Medulla oblongata (tissue), 1 donor: ENCODE data around the gene RPS6KL1.

Experiments used
- DNase-seq: peaks from one replicate; pipeline ENCODE4 v3.0.0-alpha.2; 2015; ENCODE audit errors: extremely low spot score

The RPS6KL1 gene

DNA sequence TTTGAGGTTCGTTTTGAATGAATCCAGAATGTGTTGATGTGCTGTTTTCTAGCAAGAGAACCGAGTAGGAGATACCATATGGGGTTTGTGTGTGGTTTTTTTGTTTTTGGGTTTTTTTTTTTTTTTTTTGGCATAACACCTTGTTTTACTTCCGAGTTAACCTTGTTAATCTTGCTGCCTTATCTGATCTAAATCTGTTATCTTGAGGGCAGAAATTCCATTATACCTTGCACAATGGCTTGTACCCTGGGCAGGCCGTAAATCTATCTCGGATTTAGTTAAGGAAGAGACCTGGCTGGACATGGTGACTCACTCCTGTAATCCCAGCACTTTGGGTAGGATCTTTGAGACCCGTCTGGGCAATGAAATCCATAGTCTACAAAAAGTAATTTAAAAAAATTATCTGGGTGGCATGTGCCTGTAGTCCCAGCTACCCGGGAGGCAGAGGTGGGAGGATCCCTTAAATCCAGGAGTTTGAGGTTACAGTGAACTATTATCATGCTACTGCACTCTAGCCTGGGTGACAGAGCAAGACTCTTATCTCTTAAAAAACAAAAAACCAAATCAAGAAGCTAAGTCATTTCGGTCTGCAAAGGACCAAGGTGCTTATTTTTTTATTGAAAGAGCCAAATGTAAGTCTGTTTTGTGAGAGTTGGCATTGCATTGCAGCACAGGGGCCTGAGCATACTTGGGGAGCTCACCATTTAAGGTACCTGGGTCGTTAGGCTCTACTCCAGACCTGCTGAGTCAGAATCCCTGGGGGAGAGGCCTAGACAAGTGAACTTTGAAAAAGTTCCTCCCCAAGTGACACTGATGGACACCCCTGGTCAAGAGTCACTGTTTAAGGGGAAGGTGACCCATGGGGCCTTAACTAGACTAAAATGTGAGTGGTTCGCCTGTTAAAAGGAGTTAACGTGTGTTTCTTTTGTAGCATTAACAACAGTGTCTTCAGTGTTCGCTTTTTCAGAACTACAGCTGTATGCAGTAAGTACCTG is 34.6 kb downstream of the RPS6KL1 start:
- no peak for DNase-seq

DNA sequence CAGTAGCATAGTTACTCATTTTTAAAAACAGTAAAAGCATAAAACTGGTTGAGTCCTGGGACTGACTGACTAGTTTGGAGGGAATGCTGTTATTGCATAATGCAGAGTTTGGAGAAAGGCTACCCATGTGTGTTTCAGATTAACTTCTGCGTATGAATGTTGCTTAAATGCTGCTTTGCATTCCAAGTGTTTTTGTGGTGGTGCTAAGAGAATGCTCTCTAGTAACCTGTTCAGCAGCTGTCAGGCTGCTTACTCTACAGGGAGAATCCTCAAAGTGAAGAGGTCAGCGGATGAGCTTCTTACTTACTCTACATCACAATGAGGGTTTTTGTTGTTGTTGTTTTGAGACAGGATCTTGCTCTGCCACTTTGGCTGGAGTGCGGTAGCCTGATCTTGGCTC is 37.1 kb downstream of the RPS6KL1 start:
- DNase-seq = no peak

DNA sequence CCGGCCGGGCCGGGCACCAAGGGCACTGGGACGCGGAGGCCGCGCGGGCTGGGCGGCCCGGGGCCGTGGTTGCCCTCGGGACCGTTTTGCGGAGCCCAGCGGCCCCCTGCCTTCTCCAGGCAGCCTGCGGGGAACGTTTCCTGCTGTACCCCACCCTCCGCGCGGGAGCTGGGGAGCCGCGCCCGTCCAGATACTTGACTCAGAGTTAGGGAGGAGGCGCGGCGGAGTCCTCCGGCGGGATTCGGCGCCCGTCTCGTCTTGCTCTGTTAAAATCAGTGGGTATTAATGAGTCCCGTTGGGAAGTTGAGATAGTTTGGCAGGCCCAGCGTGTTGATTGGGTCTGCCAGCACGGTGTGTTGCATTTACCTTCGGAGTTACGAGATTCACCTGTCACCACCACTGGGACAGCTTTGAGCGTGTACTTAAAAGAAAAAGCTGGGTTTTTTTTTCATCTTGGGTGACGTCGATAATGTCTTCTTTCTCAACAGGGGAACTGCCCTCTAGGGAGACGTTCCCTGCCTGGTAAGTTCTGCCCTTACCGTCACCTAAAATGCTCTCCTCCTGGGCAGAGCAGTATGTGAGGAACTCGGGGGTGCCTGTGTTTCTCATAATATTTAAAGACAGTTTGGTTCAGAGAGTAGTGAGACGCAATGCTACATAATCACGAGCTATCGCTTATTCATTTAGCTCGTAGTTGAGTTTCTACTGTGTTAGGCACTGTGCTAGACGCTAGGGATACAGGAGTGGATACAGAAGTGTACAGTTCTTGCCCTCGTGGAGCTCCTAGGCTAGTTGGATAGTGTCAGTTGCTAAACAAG is 40.7 kb downstream of the RPS6KL1 start:
- no peak for DNase-seq

DNA sequence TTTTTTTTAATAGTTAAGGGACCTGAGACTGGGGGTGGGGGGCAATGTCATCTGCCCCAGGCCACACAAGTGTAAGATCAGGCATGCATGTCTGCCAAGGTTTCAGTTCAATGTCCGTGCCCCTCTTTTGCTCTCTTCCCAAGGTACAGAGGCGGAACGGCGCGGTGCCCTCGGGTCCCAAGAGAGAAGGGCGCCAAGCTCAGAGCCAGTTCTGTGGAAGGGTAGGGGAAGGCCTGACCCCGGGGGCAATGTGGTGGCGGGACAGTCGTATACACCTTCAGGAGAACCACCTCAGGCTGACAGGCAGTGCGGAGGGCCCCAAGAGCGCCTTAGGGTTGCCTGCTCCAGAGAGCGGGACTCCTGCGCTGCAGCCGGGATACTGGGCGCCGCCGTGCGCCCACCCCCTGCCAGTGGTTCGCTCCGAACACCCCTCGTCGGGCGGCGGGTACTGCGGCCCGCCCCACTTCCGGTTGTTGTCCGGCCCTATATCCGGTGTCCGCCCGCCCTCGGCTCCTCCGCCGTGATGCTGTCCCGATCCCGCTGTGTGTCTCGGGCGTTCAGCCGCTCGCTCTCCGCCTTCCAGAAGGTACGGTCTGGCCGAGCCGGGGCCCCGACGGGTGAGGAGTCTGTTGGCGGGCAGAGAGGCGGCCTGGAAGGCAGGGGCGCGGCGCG is 41.5 kb downstream of the RPS6KL1 start, which contains the start of gene DLST:
TSS of gene DLST (plus strand) at position 486 of the 672 bp plus-strand sequence. CDS start at position 524, 38 bp downstream.
- DNase-seq = peak; percentile 83

DNA sequence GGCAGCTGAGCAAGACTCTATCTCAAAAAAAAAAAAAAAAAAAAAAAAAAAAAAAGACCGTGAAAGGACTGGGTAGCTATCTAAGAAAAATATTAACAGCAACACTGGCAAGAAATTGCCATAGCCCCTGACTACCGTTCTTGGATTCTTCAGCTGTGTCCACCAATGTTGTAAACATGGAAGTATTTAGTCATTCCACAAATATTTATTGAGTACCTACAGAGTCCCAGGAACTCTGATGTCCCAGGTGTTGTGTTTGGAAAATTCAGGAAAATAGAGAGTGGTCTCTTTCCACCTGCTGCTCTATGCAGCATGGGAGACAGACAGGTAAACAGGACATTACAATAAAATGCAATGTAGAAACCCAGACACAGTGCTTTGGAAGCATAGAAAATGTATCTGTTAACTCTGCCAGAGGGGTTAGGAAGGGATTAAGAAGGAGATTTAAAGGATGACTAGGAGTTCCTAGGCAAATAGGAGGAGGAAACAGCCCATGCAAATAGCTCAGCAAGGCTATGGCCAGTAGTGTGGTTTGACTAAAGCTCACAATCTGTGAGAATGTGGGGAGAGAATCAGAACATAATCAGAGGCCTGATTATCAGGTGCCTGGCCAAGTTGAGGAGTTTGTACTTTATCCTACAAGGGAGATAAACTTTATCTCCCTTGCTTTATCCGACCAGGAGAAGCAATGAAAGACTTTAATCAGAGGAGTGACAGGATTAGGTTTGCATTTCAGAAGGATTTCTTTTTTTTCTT is 43.5 kb downstream of the RPS6KL1 start:
- DNase-seq = no peak

DNA sequence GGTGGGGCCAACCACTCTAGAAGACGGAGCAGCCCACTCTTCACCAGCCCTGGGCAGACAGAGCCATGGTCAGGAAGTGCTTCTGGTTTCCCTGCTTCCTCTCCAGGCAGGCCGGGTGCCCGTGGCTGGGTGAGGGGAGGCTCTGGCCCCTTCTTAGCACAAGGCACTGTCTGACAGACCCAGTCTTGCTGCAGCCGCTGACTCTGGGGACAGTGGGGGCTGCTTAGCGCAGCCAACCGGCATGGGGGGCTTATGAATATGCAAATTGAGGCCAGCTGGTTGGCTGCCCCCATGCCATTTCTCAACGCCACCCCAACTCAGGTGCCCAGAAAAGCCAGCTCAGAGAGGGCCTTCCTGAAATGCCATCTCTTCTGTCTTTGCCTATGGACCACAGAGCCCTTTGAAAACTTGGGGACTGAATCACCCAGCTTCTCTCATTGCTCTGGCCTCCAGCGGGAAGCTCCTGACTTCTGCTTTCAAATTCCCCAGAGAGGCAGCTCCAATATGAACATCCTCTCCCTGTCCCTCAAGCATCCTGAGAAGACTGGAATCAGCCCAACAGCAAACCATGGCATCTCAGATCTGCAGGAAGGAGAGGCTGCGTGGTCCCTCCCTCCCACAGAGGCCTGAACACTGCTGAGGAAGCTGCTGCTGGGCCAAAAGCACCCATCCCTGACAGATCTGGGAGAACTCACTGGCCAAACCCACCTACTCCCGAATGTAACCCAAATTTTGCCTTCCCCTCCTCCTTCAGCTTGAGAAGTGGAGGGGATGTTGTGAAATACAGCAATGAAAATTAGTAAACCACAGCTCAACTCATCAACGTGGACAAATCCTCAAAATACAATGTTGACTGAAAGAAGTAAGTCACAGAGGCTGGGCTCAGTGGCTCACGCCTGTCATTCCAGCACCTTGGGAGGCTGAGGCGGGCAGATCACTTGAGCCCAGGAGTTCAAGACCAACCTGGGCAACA is 46.8 kb downstream of the RPS6KL1 start, which contains the start of gene PROX2:
TSS of gene PROX2 (minus strand) at position 205 of the 973 bp plus-strand sequence. CDS start 12,311 bp downstream, outside the sequence.
- DNase-seq = peak; percentile 39

DNA sequence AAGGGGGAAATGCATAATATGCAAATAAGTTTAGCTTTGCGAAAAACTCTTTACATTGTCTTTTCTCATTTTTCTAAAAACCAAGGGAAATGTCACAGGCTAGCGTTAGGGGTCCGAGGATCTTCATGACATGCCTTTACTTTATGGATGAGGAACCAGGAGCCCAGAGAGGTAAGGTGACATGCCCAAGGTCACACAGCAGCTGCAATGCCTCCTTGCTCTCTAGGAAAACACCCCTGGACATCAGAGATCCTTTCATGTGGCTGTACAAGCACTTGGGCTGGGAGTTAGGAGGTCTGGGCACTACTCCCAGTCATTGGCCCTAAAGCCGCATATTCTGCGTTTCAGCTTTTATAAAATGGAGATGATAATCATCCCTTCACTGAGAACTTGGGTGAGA is 47.9 kb downstream of the RPS6KL1 start:
- DNase-seq = no peak

DNA sequence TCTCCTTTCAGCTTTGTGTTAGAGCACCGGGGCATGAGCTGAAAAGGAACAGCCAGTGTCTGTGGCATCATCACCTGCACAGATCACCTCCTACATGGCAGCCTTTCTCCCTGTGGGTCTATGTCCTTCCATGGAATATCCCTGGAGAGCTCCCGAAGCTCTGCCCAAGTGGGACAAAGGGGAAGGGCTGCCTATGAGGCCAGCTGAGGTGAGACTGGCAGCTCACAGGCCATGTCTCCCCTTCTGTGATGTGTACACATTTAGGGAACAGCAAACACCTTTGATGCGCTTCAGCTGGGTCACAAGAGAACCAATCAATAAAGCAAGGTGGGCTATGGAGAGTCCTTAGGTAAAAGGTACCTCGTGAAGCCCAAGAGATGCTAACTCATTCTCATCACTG is 51.2 kb downstream of the RPS6KL1 start:
- DNase-seq = no peak

DNA sequence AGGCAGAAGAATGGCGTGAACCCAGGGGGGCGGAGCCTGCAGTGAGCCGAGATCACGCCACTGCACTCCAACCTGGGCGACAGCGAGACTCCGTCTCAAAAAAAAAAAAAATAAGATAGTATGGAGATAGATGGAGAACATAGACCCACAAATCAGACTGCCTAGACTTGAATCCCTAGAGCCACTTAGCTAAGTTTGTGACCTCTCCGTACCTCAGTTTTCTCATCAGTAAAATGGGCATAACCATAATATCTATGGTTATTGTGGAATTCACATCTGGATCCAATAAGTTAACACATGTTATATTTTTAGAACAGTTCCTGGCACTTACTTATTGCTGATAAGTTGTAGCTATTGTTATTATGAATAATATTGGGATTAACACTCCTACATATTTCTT is 54.3 kb downstream of the RPS6KL1 start:
- no peak for DNase-seq

DNA sequence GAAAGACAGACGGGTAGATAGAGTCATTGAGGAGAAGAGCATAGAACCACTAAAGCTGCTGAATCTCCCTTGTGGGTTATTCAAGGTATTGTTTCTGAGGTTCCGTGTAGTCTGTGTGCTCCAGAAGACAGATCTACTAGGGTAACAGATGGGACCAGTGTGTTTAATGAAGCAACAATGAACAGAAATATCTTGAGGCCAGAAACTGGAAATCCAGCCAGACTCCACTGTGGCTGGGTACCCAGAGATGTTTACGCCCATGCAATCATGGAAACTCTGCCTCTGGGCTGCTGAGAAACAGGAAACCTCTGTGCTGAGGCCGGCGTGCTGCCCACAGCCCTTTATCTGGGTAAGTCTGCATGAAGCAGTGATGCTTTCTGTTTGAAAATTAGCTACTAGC is 55.4 kb downstream of the RPS6KL1 start:
- DNase-seq = peak; percentile 87

DNA sequence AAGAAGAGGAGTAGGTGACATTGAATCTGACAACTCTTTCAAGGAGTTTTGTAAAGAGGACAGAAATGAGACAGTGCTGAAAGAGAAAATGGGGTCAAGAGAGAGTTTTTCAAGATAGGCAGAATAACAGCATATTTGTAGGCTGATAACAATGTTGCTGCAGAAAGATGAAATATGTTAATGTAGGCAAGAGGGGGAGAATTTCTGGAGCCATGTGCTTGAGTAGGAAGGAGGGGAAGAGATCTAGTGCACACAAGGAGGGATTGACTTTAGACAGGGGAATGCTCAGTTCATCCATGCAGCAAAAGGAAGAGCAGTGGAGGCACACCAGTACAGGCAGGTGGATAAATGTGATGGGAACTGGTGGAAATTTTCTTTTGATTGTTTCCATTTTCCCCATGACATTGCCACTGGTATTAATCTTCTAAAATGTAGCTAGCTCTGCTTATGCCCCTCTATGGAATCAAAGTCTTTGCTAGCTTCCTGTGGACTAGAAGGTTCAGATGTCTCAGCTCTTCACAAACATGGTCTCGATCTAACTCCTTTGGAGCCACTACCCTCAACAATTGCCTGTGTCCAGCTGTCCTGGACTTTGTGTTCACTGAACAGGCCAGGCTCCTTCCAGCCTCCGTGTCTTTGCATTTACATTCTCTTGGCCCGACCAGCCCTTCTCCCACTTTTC is 56.2 kb downstream of the RPS6KL1 start:
- DNase-seq = no peak

DNA sequence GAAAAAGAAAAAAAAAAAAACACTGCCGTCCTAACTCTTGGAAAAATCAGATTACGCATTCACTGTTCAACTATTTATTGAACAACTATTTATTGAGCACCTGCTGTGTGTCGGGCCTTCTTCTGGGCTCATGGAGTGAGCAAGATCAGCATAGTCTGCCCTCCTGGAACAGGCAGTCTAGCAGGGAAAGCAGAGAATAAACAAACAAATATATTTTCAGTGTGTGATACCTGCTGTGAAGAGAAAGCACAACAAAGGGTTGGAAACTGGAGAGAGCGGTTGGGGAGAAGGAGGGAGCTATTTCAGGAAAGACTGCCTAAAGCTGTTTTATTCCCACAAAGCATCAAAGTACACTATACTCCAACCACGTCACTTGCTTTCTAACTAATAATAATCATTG is 57.9 kb downstream of the RPS6KL1 start:
- DNase-seq = no peak

DNA sequence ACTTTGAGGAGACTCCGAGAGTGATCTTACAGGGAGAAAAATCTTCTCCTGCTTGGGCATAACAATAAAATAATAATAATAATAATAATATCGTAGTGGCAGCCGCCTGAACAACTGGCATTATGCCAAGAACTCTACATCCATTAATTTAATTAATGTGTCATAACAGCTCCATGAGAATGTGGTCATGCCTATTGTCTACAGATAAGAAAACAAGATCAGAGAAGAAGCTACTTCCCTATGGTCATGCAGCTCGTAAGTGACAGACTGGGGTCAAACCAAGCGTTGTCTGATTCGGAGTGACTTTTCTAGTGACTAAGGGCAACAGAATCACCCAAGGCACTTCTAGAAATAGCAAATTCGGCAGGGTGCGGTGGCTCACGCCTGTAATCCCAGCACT is 58.9 kb downstream of the RPS6KL1 start:
- peak; percentile 57 for DNase-seq

DNA sequence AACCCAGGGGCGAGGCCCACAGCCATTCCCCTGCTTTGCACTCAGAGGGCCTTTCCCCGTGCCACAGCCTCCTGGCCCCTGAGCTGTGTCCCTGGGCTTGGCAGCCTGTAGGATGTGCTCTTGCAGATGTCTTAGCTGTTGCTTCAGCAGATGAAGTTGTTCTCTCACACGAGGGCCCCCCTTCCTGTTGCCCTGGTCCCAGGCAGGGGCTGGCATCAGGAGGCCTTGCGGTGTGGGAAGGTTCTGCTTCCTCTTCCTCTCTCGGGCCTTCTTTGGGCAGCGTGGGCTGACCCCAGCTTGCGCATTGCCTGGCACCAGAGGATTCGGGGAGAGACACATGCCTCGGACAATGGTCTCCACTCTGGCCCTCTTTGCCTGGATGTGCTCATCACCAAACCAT is 59.8 kb downstream of the RPS6KL1 start:
- peak; percentile 71 for DNase-seq

DNA sequence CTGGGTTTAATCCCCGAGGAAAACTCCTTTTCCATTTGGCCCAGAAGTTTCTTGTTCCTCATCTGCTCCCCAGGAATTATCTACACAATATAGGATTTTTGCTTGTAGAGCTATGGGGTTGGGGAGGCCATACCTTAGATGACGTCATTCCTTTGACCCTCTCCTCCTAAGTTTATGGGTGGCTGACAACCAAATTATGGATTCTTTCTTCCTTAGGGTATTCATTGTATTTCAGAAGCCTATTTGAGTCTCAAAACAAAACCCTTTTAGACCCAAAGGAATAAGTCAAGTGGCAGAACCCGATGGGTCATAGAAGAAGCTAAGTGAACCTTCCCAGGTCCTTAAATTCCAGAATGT is 61.3 kb downstream of the RPS6KL1 start:
- no peak for DNase-seq

DNA sequence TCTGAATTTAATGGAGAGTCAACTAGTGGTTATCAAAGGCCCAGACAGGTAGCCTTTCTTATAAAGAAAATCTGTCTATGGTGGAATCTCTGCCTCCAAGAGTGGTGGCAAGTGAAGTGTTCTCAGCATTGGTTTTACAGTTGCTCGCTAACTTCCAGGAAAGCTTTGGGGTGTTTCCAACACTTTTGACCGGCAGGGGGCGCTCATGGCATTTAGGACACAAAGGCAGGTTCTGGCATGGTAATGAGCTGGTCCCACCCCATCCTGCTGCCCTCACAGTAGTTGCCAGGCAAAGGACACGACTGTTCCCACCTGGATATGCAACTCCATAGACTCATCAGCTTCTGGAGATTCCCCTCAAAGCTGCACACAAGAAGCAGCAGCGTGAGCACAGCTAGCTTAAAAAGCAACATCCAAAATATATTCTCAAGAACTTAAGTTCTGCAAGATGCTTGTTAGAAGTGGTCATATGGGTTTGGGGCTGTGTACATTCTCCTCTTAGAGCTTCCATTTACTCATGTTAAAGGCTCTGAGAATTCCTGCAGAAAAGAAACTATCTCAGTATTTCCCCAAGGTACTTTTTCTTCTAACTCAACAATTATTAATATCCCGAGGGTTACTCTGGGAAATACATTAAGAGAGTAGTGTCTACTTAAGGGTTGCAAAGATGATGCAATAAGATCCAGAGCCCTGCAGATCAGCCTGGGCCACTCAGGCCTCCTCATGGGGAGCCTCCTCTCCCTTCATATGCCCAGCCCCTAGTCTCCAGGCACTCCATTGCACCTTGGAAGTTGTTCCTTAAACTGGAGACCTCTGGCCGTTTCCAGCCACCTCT is 61.9 kb downstream of the RPS6KL1 start:
- peak; percentile 94 for DNase-seq

DNA sequence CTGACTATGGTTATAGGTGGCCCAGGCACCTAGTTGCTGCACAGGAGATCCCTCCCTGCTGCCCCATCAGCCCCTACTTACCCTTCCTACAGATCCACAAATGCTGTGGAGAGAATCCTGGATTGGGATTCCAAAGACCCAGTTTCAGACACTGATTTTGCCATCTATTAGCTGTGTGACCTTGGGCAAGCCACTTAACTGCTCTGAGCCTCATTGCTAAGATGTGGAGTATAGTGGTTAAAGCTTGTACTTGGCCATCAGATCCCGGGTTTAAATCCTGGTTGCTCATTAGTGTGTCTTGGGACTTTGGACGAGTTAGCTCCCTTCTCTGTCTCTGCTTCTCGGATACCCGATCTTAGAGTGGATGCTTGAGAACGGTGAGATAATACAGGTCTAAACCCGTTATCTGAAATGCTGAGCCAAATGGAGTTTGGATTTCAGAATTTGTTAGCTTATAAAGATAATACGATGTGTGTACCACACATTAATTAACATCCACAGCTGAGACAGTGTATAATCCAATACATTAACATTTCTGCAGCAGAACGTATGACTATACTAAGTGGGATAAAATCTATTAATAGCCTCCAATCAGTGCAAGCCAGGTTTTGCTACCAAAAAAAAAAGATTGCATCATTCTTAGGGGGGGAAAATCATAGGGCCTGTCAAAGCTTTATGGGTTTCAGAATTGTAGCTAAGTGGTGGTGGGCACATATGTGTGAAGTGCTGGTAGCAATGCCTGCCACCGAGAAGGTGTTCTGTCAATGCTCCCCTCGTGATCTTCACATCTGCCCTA is 63.1 kb downstream of the RPS6KL1 start:
- DNase-seq = no peak

DNA sequence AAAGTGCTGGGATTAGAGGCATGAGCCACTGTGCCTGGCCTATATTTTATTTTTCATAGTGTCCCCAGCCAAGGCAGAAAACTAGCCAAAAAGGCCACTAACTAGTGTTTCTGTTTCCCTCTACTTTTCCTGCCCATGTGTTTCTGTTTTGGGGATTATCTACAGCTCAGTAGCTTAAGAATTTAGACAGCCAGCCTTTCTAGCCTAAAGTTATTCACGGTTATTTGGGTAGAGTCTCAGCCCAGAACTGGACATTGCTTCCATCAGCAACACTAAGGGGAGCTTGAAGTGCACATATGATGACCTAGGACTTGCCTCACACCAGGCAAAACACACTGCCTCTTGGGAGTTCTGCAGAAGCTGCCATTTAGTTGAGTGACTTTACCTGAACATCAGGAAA is 65.0 kb downstream of the RPS6KL1 start:
- DNase-seq = no peak
